Breast epithelium (tissue), 4 donors: Measurements from ENCODE around the gene BIRC6. TPM values are rescaled to one million over a fixed set of nuclear protein-coding genes. Genes with fewer than 3 reads are reported as not detected.

Experiments
- DNase-seq, 2 donors: peaks; one replicate each; pipeline ENCODE4 v3.0.0-alpha.2; 2019; ENCODE audit warnings: low spot score in 2 of 2
- H3K27ac ChIP-seq, 2 donors: fragments of 200-600 bp; sonication (generic) in 1 of 2; one replicate each; pipeline ENCODE4 v1.5.1; 2016 to 2019; ENCODE audit warnings: mild to moderate bottlenecking in 1 of 2
- H3K27me3 ChIP-seq, 2 donors: fragments of 200-600 bp; sonication (generic) in 1 of 2; one replicate each; pipeline versions ENCODE4 v1.5.1 to v1.6.0; 2017 to 2019; ENCODE audit warnings: control low read depth in 1 of 2, mild to moderate bottlenecking in 1 of 2
- H3K36me3 ChIP-seq: fragments of 200-600 bp; one replicate; pipeline ENCODE4 v1.5.1; 2019
- H3K4me1 ChIP-seq, 2 donors: fragments of 200-600 bp; sonication (generic); one replicate each; pipeline ENCODE4 v1.5.1; 2016 to 2019; ENCODE audit warnings: control low read depth in 1 of 2
- H3K4me3 ChIP-seq, 3 donors: fragments of 200-600 bp; sonication (generic); 1 replicate in 2 of 3; 2 replicates in 1 of 3; pipeline ENCODE4 v1.5.1; 2016 to 2019; ENCODE audit warnings: mild to moderate bottlenecking in 3 of 3, moderate library complexity in 2 of 3
- H3K9me3 ChIP-seq, 2 donors: fragments of 200-600 bp; sonication (generic) in 1 of 2; one replicate each; pipeline ENCODE4 v1.5.1; 2016 to 2019; ENCODE audit warnings: control low read depth in 1 of 2
- POLR2A ChIP-seq: fragments of 450-650 bp; IDR thresholded peaks from one replicate; pipeline ENCODE4 v1.6.1; 2016; ENCODE audit warnings: antibody characterized with exemption, mild to moderate bottlenecking, moderate library complexity
- POLR2AphosphoS5 ChIP-seq, 3 donors: sonication (generic); formaldehyde crosslinking; IDR thresholded peaks; one replicate each; pipeline ENCODE4 v1.6.1; 2017; ENCODE audit warnings: antibody characterized with exemption in 3 of 3
- intact Hi-C: fragments of 100-400 bp; cut with DNase I; formaldehyde crosslinking; loops from one replicate; pipeline ENCODE4 v1.15.1; 2023; ENCODE audit warnings: low total_unique reads
- total RNA-seq, 3 donors: library from RNA; depleted of rRNA; stranded (reverse); fragments of >200 nt; gene quantifications; one replicate each; pipeline ENCODE4 v1.1.0, GENCODE V29; 2016
- TF ChIP-seq, protein P1 (sequence below), 3 donors: fragments of 450-650 bp; IDR thresholded peaks; one replicate each; pipeline ENCODE4 v1.5.1; 2016 to 2017; ENCODE audit warnings: antibody characterized with exemption in 3 of 3, mild to moderate bottlenecking in 3 of 3, moderate library complexity in 3 of 3

BIRC6 gene
- total RNA-seq, 3 donors from 2014 or later = 132 to 245 (median 152) TPM

- H3K4me1 ChIP-seq = no peaks in the 10 kb centered on the region
- intact Hi-C loops = no loop called here
- H3K4me3 ChIP-seq = no peak overlapping the region
- DNase-seq = no peak
- TF ChIP-seq POLR2AphosphoS5 (IDR thresholded peaks at IDR 0.05) (no peak), POLR2A (no peak)
- TF ChIP-seq, protein P1, sequence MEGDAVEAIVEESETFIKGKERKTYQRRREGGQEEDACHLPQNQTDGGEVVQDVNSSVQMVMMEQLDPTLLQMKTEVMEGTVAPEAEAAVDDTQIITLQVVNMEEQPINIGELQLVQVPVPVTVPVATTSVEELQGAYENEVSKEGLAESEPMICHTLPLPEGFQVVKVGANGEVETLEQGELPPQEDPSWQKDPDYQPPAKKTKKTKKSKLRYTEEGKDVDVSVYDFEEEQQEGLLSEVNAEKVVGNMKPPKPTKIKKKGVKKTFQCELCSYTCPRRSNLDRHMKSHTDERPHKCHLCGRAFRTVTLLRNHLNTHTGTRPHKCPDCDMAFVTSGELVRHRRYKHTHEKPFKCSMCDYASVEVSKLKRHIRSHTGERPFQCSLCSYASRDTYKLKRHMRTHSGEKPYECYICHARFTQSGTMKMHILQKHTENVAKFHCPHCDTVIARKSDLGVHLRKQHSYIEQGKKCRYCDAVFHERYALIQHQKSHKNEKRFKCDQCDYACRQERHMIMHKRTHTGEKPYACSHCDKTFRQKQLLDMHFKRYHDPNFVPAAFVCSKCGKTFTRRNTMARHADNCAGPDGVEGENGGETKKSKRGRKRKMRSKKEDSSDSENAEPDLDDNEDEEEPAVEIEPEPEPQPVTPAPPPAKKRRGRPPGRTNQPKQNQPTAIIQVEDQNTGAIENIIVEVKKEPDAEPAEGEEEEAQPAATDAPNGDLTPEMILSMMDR (IDR thresholded peaks at IDR 0.05) = no peak
- no peaks in the 10 kb centered on the region for H3K9me3 ChIP-seq
- peaks cover 8% of the 10 kb centered on the region for H3K36me3 ChIP-seq
- no peak overlapping the region for H3K27ac ChIP-seq
- no peaks in the 10 kb centered on the region for H3K27me3 ChIP-seq
Measured at GRCh38 chr2:32479993-32480392, 123.2 kb downstream of the BIRC6 start.

- Histone ChIP-seq H3K36me3 (peaks cover 8% of the 10 kb centered on the region), H3K27ac (no peak overlapping the region), H3K4me3 (no peak overlapping the region), H3K9me3 (no peaks in the 10 kb centered on the region), H3K4me1 (no peaks in the 10 kb centered on the region), H3K27me3 (no peaks in the 10 kb centered on the region)
- DNase-seq = no peak
- intact Hi-C loops = no loop called here
- no peak for TF ChIP-seq POLR2AphosphoS5 (IDR thresholded peaks at IDR 0.05)
- no peak for TF ChIP-seq POLR2A
- TF ChIP-seq, protein P1 (IDR thresholded peaks at IDR 0.05) = no peak
Measured at GRCh38 chr2:32482471-32482870, 125.6 kb downstream of the BIRC6 start.

GRCh38 chr2:32484937-32485336 lies 128.1 kb downstream of the BIRC6 start:
- Histone ChIP-seq H3K9me3 (no peaks in the 10 kb centered on the region), H3K4me3 (no peak overlapping the region), H3K27ac (no peak overlapping the region), H3K4me1 (no peaks in the 10 kb centered on the region), H3K36me3 (peaks cover 8% of the 10 kb centered on the region), H3K27me3 (no peaks in the 10 kb centered on the region)
- no peak for TF ChIP-seq POLR2AphosphoS5 (IDR thresholded peaks at IDR 0.05)
- DNase-seq = no peak
- intact Hi-C loops = no loop called here

DNA sequence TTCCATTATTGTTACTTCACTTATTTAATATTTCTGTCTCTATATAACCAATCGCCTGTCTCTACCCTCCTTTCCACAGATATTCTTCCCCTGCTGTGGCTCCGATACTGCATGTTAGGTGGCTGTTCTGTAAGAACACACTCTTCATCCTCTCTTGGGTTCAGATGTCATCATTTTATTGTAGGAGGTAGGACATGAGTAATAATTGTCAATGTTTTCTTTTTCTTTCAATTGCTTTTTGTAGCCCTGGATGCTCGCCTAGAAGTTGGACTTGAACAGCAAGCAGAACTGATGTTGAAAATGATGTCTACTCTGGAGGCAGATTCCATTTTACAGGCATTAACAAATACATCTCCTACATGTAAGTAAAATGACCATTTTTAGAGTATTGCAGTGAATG lies 128.6 kb downstream of the BIRC6 start:
- H3K36me3 ChIP-seq = peaks cover 8% of the 10 kb centered on the region
- intact Hi-C loops = no loop called here
- H3K4me3 ChIP-seq = no peak overlapping the region
- H3K27me3 ChIP-seq = no peaks in the 10 kb centered on the region
- H3K9me3 ChIP-seq = no peaks in the 10 kb centered on the region
- TF ChIP-seq POLR2A (no peak), POLR2AphosphoS5 (IDR thresholded peaks at IDR 0.05) (no peak)
- TF ChIP-seq, protein P1 (IDR thresholded peaks at IDR 0.05) = no peak
- no peaks in the 10 kb centered on the region for H3K4me1 ChIP-seq
- no peak for DNase-seq
- no peak overlapping the region for H3K27ac ChIP-seq

- TF ChIP-seq, protein P1 (IDR thresholded peaks at IDR 0.05) = no peak
- no peak for TF ChIP-seq POLR2A
- TF ChIP-seq POLR2AphosphoS5 (IDR thresholded peaks at IDR 0.05) = no peak
- Histone ChIP-seq H3K27me3 (no peaks in the 10 kb centered on the region), H3K9me3 (no peaks in the 10 kb centered on the region), H3K27ac (no peak overlapping the region), H3K36me3 (no peaks in the 10 kb centered on the region), H3K4me3 (no peak overlapping the region), H3K4me1 (no peaks in the 10 kb centered on the region)
- DNase-seq = no peak
- intact Hi-C loops = no loop called here
Measured at GRCh38 chr2:32489061-32489460, 132.2 kb downstream of the BIRC6 start.

DNA sequence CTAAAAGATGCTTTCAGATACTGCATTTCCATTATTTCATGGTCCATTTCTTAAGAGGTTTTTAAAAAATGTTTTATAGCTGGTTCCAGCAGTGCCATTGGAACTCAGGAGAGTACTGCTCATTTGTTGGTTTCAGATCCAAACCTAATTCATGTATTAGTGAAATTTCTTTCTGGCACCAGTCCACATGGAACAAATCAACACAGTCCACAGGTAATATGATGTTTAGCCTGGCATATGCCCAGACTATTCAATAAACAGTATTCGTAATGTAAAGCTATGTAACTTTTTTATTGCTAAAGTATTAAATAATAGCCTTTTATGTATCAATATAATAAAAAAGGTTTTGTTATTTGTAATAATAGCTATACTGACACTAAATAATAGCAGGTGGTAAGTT lies 134.5 kb downstream of the BIRC6 start:
- intact Hi-C loops = no loop called here
- DNase-seq = no peak
- no peak for TF ChIP-seq POLR2AphosphoS5 (IDR thresholded peaks at IDR 0.05)
- TF ChIP-seq, protein P1 (IDR thresholded peaks at IDR 0.05) = no peak
- no peak for TF ChIP-seq POLR2A
- Histone ChIP-seq H3K36me3 (no peaks in the 10 kb centered on the region), H3K9me3 (no peaks in the 10 kb centered on the region), H3K27me3 (no peaks in the 10 kb centered on the region), H3K27ac (no peak overlapping the region), H3K4me1 (no peaks in the 10 kb centered on the region), H3K4me3 (no peak overlapping the region)
